WTC11 (cell line): ENCODE measurements around the gene CAMK1G.

Experiments used
- ATF2 ChIP-seq: sonication (generic); formaldehyde crosslinking; IDR thresholded peaks from 2 replicates; pipeline ENCODE4 v1.8.1; 2022; ENCODE audit warnings: low read depth, missing genetic modification reagents, borderline replicate concordance
- CTCF ChIP-seq: fragments of 200-600 bp; IDR thresholded peaks from 2 replicates; pipeline ENCODE4 v1.8.0; 2022; ENCODE audit warnings: antibody characterized with exemption
- NR1H2 ChIP-seq: sonication (generic); formaldehyde crosslinking; IDR thresholded peaks from 2 replicates; pipeline ENCODE4 v1.9.0; 2021; ENCODE audit warnings: mild to moderate bottlenecking, moderate library complexity, missing genetic modification reagents
- RELA ChIP-seq: sonication (generic); formaldehyde crosslinking; IDR thresholded peaks from 2 replicates; pipeline ENCODE4 v1.8.1; 2022; ENCODE audit warnings: missing genetic modification reagents, mild to moderate bottlenecking, borderline replicate concordance
- USF2 ChIP-seq: sonication (generic); formaldehyde crosslinking; IDR thresholded peaks from 2 replicates; pipeline ENCODE4 v1.8.1; 2023; ENCODE audit warnings: mild to moderate bottlenecking, missing genetic modification reagents, moderate library complexity
- ZBTB21 ChIP-seq: sonication (generic); formaldehyde crosslinking; IDR thresholded peaks from 2 replicates; pipeline ENCODE4 v1.8.1; 2023; ENCODE audit warnings: mild to moderate bottlenecking, missing genetic modification reagents, borderline replicate concordance

- TF ChIP-seq CTCF (no peak), NR1H2 (CRISPR knock-in tag) (no peak), ATF2 (CRISPR knock-in tag) (no peak), USF2 (CRISPR knock-in tag) (no peak), ZBTB21 (no peak), RELA (CRISPR knock-in tag) (no peak)
Measured at GRCh38 chr1:209627027-209627731, 43.7 kb downstream of the CAMK1G start.
